ENCODE data around the gene SLC43A2. TPM values are rescaled to one million over a fixed set of nuclear protein-coding genes. Genes with fewer than 3 reads are reported as not detected.
A peak's percentile ranks its signal among the peaks of the same experiment; 100 is the strongest.
"Not testable (repeated sequence)": the region's sequence is repeated elsewhere in the genome, so short reads cannot be mapped to it uniquely, and the experiment has no call there.

SLC43A2 gene
- total and polyA plus RNA-seq, 10 of the 15 experiments (the other 5 are each of a cell fraction or from before 2014, with no cell fraction given) = 0.03 to 14.0 (median 5.3) TPM

GRCh38 chr17:1529863-1530262 is 98.8 kb downstream of the SLC43A2 start:
- Histone ChIP-seq H4K20me1 (ENCODE audit: control insufficient read depth, insufficient read depth) (no peaks in the 10 kb centered on the region), H3K27ac (ENCODE audit: control insufficient read depth, insufficient read depth) (no peak overlapping the region), H3K4me3 (no peak overlapping the region), H3K4me2 (ENCODE audit: control insufficient read depth, insufficient read depth) (no peak overlapping the region), H3K36me3 (ENCODE audit: control insufficient read depth in 2 of 2, insufficient read depth in 2 of 2, low read length in 1 of 2) (peaks cover 16 to 22% of the 10 kb centered on the region in 2 experiments; a peak in 3 of 4 replicates), H3K4me1 (ENCODE audit: control insufficient read depth, insufficient read depth, low read length) (no peaks in the 10 kb centered on the region), H3K79me2 (ENCODE audit: control insufficient read depth, insufficient read depth, low read length) (no peaks in the 10 kb centered on the region), H3K27me3 (replicated peaks in 1 of 2; ENCODE audit: control insufficient read depth in 2 of 2, insufficient read depth in 2 of 2, low read length in 1 of 2) (no peaks in the 10 kb centered on the region), H2AFZ (ENCODE audit: control insufficient read depth, low read depth, low read length) (no peak overlapping the region), H3K9ac (ENCODE audit: control insufficient read depth, insufficient read depth, low read length) (no peak overlapping the region), H3K9me3 (replicated peaks; ENCODE audit: control insufficient read depth, insufficient read depth, low read length) (no peaks in the 10 kb centered on the region)
- 48% methylated on average over 2 of the region's 2 CpGs for WGBS (ENCODE audit: insufficient coverage, insufficient replicate concordance, low lambda C conversion rate, missing lambda C conversion rate)
- ChIA-PET CTCF (no interaction called here), RAD21 (ENCODE audit: unreplicated experiment) (no interaction called here), POLR2A (interaction anchor here (1.2 to 1.5 kb wide), 2 partner anchors 10 to 29 kb away, joined by 4 read pairs; no protein-coding TSS in a partner anchor), SMC1A (ENCODE audit: uncharacterized antibody, unreplicated experiment) (interaction anchor here (0.6 kb wide), 1 partner anchor 133 kb away, joined by 3 read pairs; no protein-coding TSS in a partner anchor)
- no TSS peak for BruUV-seq (replicated peaks)
- FAIRE-seq (no peak), DNase-seq (ENCODE audit: low read depth, low spot score) (no peak), ATAC-seq (peak; percentile 75)
- intact Hi-C loops (cut with micrococcal nuclease; ENCODE audit: unreplicated experiment) (no loop called here), in situ Hi-C loops (cut with MboI) (no loop called here)
- 0 out of 4 replicates have a peak, but pooled peaks of 1 of the 2 experiments have one; percentile 43 for TF ChIP-seq SRF (IDR thresholded peaks at IDR 0.05; ENCODE audit: low read depth in 2 of 2, low read length in 2 of 2)
- TF ChIP-seq, protein P1, sequence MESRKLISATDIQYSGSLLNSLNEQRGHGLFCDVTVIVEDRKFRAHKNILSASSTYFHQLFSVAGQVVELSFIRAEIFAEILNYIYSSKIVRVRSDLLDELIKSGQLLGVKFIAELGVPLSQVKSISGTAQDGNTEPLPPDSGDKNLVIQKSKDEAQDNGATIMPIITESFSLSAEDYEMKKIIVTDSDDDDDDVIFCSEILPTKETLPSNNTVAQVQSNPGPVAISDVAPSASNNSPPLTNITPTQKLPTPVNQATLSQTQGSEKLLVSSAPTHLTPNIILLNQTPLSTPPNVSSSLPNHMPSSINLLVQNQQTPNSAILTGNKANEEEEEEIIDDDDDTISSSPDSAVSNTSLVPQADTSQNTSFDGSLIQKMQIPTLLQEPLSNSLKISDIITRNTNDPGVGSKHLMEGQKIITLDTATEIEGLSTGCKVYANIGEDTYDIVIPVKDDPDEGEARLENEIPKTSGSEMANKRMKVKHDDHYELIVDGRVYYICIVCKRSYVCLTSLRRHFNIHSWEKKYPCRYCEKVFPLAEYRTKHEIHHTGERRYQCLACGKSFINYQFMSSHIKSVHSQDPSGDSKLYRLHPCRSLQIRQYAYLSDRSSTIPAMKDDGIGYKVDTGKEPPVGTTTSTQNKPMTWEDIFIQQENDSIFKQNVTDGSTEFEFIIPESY (IDR thresholded peaks at IDR 0.05) = no peak
- no peak for TF ChIP-seq E2F4 (IDR thresholded peaks at IDR 0.05; ENCODE audit: low read depth, low read length)
- TF ChIP-seq MEF2A (IDR thresholded peaks at IDR 0.05; ENCODE audit: insufficient read depth, low read depth, low read length) = 0 out of 2 replicates have a peak, but pooled peaks have one; percentile 15
- TF ChIP-seq JUNB (IDR thresholded peaks at IDR 0.05) = peak; percentile 13; the same call in 1 of the 2 replicates

DNA sequence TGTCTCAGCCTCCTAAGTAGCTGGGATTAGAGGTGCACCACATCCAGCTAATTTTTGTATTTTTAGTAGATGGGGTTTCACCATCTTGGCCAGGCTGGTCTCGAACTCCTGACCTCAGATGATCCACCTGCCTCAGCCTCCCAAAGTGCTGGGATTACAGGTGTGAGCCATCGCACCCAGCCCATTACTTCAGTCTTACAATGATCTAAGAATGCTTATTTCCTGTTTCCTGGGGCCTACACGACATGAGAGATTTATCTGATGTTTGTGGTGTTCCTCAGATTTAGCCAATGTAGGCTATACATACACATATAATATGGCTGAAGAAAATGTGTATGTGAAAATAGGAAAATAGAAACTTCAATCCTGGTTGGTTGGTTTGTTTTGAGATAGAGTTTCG is 101.8 kb downstream of the SLC43A2 start:
- CTCF ChIA-PET = interaction anchor here (0.6 to 1.2 kb wide), 2 partner anchors 28 to 204 kb away, joined by 3 read pairs; no protein-coding TSS in a partner anchor
- H3K4me3 ChIP-seq; ATAC-seq; BruUV-seq (replicated peaks); in situ Hi-C loops (cut with MboI); POLR2A ChIA-PET; H4K20me1 ChIP-seq (ENCODE audit: control insufficient read depth, insufficient read depth); H3K27me3 ChIP-seq (replicated peaks in 1 of 2; ENCODE audit: control insufficient read depth in 2 of 2, insufficient read depth in 2 of 2, low read length in 1 of 2); H3K79me2 ChIP-seq (ENCODE audit: control insufficient read depth, insufficient read depth, low read length); intact Hi-C loops (cut with micrococcal nuclease; ENCODE audit: unreplicated experiment); RAD21 ChIA-PET (ENCODE audit: unreplicated experiment); H3K27ac ChIP-seq (ENCODE audit: control insufficient read depth, insufficient read depth); DNase-seq (ENCODE audit: low read depth, low spot score); SMC1A ChIA-PET (ENCODE audit: uncharacterized antibody, unreplicated experiment); H3K4me2 ChIP-seq (ENCODE audit: control insufficient read depth, insufficient read depth); H3K9ac ChIP-seq (ENCODE audit: control insufficient read depth, insufficient read depth, low read length); H3K4me1 ChIP-seq (ENCODE audit: control insufficient read depth, insufficient read depth, low read length); FAIRE-seq; H2AFZ ChIP-seq (ENCODE audit: control insufficient read depth, low read depth, low read length); H3K9me3 ChIP-seq (replicated peaks; ENCODE audit: control insufficient read depth, insufficient read depth, low read length): not testable (repeated sequence)
- whole genome bisulfite sequencing (ENCODE audit: insufficient coverage, insufficient replicate concordance, low lambda C conversion rate, missing lambda C conversion rate) = 70% methylated on average over 4 of the region's 4 CpGs
- H3K36me3 ChIP-seq (ENCODE audit: control insufficient read depth in 2 of 2, insufficient read depth in 2 of 2, low read length in 1 of 2) = peaks cover 2 to 16% of the 10 kb centered on the region in 2 experiments

Data from GM12878 (cell line).